Liver (tissue), 3 donors: ENCODE measurements around the gene SLC4A8.

Experiments used
- CTCF ChIP-seq: fragments of 150-350 bp; IDR thresholded peaks from 2 replicates; pipeline ENCODE4 v1.5.1; 2017; ENCODE audit warnings: improper control_type of control experiment, low read depth, low read length; ENCODE audit not compliant: missing input control
- NR2F2 ChIP-seq: IDR thresholded peaks from 2 replicates; pipeline ENCODE4 v1.6.1; 2016; ENCODE audit warnings: antibody characterized with exemption
- TF ChIP-seq, protein P1 (sequence below): IDR thresholded peaks from 2 replicates; pipeline ENCODE4 v1.6.1; 2016; ENCODE audit warnings: antibody characterized with exemption
- donor health status: healthy.
- donor health status: healthy.

GRCh38 chr12:51424662-51425539 lies at the start of gene SLC4A8:
- TF ChIP-seq CTCF (peak; percentile 36), NR2F2 (no peak)
- TF ChIP-seq, protein P1, sequence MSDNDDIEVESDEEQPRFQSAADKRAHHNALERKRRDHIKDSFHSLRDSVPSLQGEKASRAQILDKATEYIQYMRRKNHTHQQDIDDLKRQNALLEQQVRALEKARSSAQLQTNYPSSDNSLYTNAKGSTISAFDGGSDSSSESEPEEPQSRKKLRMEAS = no peak
